ENCODE data around the gene MRPL49. TPM values are rescaled to one million over a fixed set of nuclear protein-coding genes. Genes with fewer than 3 reads are reported as not detected.

MRPL49 gene
- total RNA-seq, 4 donors from 2014 or later, result 48.0 to 68.5 (median 61.7) TPM

DNA sequence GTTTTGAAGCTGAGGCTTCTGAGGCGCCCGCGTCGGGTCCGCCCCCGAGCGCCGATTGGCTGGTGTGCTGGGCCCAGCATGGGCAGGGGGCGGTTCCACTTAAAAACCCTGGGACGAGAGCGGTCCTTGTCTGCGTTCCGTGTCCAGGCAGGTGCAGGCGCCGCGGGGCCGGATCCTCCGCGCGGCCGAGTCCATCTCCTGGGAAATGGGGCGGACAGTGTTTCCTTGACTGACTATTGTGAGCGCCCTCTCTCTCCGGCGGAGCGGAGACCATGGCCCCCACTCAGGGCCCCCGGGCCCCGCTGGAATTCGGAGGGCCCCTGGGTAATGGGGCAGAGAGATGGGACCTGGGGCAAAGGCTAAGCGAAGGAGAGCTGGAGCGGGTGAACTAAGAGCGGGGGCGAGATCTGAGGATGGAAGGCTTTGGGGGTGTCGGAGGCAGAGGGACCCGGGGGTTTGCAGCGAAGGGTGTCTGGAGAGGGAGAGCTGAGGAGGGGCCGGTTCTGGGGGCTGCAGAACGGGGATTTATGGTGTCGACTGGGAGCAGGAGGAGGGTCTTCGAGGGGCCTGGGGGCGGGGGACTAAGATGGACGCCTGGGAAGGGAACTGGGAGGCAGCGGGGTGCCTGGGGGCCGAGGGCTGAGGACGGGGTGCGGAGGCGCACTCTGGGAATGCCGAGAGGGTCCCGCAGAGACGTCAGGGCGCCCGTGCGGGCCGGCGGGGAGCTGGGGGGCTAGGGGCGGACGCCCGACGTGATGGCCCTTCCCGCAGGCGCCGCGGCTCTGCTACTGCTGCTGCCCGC, 10.2 kb upstream of the MRPL49 start, which contains the start of gene TM7SF2:
TSS of gene TM7SF2 (plus strand) at position 129 of the 802 bp plus-strand sequence. CDS start at position 273, 144 bp downstream.
- peak within 1 kb of the TSS; percentile 61 for H3K4me3 ChIP-seq
- DNase-seq (ENCODE audit: low spot score in 2 of 2), result peak; percentile 97 to 98
- peaks cover 26% of the 10 kb centered on the region for H3K36me3 ChIP-seq
- peaks cover 64% of the 10 kb centered on the region for H3K4me1 ChIP-seq
- H3K27me3 ChIP-seq, result no peaks in the 10 kb centered on the region
- no peaks in the 10 kb centered on the region for H3K9me3 ChIP-seq
- WGBS, result 1% methylated on average over 19 of the region's 64 CpGs
- peak within 1 kb of the TSS; percentile 59 for H3K27ac ChIP-seq
- TF ChIP-seq POLR2AphosphoS5 (IDR thresholded peaks at IDR 0.05) (peak in 2 of 3 donors; percentile 20 to 31), POLR2A (IDR thresholded peaks at IDR 0.05) (peak in 1 of 2 donors; percentile 31)
- TF ChIP-seq, protein P1, sequence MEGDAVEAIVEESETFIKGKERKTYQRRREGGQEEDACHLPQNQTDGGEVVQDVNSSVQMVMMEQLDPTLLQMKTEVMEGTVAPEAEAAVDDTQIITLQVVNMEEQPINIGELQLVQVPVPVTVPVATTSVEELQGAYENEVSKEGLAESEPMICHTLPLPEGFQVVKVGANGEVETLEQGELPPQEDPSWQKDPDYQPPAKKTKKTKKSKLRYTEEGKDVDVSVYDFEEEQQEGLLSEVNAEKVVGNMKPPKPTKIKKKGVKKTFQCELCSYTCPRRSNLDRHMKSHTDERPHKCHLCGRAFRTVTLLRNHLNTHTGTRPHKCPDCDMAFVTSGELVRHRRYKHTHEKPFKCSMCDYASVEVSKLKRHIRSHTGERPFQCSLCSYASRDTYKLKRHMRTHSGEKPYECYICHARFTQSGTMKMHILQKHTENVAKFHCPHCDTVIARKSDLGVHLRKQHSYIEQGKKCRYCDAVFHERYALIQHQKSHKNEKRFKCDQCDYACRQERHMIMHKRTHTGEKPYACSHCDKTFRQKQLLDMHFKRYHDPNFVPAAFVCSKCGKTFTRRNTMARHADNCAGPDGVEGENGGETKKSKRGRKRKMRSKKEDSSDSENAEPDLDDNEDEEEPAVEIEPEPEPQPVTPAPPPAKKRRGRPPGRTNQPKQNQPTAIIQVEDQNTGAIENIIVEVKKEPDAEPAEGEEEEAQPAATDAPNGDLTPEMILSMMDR (IDR thresholded peaks at IDR 0.05), result no peak

DNA sequence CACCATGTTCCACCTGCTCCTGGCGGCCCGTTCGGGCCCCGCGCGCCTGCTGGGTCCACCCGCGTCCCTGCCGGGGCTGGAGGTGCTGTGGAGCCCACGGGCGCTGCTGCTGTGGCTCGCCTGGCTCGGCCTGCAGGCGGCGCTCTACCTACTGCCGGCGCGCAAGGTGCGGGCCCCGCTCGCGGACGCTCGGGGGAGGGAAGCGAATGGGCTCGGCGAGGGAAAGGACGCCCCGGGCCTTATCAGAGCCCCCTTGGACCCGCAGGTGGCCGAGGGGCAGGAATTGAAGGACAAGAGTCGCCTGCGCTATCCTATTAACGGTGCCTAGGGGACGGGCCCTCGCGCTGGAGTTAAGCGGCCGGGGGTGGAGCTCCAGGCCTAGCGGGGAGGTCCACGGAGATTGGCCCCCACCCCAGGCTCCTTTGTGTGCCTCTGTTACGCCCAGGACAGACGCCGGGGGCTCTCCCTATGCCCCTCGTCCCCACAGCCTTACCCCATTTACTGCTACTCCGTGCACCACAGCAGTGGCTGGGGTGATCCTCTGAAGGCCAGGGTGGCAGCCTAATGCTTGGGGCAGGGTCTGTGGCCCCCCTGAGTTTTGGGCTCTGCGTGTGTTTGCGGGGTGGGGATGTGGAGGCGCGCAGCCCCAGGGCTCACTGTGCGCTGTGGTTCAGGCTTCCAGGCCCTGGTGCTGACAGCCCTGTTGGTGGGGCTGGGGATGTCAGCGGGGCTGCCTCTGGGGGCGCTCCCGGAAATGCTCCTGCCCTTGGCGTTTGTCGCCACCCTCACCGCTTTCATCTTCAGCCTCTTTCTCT, 9.4 kb upstream of the MRPL49 start:
- peak; percentile 75 to 80 for DNase-seq (ENCODE audit: low spot score in 2 of 2)
- no peaks in the 10 kb centered on the region for H3K9me3 ChIP-seq
- H3K27ac ChIP-seq, result peak overlapping the region; percentile 59
- peak in 1 of 3 donors; percentile 59 for TF ChIP-seq POLR2AphosphoS5 (IDR thresholded peaks at IDR 0.05)
- no peak for TF ChIP-seq POLR2A (IDR thresholded peaks at IDR 0.05)
- no peak for TF ChIP-seq EP300 (IDR thresholded peaks at IDR 0.05)
- TF ChIP-seq, protein P1 (IDR thresholded peaks at IDR 0.05), result peak; percentile 53 to 97
- peak overlapping the region; percentile 61 for H3K4me3 ChIP-seq
- H3K4me1 ChIP-seq, result peaks cover 67% of the 10 kb centered on the region
- 0% methylated on average over 12 of the region's 57 CpGs for WGBS
- H3K36me3 ChIP-seq, result peaks cover 21% of the 10 kb centered on the region
- no peaks in the 10 kb centered on the region for H3K27me3 ChIP-seq

DNA sequence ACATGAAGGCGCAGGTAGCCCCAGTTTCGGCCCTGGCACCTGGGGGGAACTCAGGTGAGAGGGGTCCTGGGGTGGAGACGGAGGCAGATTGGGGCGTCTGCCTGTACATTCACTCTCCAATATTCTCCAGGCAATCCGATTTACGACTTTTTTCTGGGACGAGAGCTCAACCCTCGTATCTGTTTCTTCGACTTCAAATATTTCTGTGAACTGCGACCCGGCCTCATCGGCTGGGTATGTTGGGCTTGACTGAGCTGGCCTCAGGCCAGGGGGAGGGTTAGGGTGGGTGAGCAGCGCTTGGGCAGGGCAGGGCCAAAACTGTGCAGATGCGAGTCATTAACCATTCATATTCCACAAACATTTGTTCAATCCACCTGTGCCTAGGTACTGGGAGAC, 8.8 kb upstream of the MRPL49 start:
- Histone ChIP-seq H3K36me3 (peaks cover 16% of the 10 kb centered on the region), H3K27me3 (no peaks in the 10 kb centered on the region), H3K4me1 (peaks cover 73% of the 10 kb centered on the region), H3K4me3 (peak overlapping the region; percentile 61), H3K27ac (no peak overlapping the region), H3K9me3 (no peaks in the 10 kb centered on the region)
- peak in 1 of 2 donors; percentile 75 for DNase-seq (ENCODE audit: low spot score in 2 of 2)
- 10% methylated on average over 14 of the region's 14 CpGs for WGBS
- no peak for TF ChIP-seq POLR2AphosphoS5 (IDR thresholded peaks at IDR 0.05)
- TF ChIP-seq POLR2A (IDR thresholded peaks at IDR 0.05), result no peak
- TF ChIP-seq, protein P1 (IDR thresholded peaks at IDR 0.05), result no peak
- no peak for TF ChIP-seq EP300 (IDR thresholded peaks at IDR 0.05)

DNA sequence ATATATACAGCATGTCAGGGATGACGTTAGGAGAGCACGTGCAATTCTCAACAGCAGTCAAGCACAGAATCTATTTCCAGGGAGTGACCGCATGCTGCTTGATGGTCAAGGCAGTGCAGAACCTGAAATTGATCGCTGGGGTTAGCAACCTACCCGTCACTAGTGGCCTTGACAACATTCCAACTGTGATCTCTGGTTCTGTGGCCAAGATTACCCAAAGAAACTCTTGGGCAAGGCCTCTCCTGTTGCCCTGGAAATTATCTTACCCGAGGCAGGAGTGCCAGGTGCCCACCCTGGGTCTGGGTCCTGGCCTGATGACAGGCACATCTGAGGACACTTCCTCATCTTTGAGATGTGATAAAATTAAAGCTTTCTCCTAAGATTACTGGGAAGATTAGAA, 8.3 kb upstream of the MRPL49 start:
- 75% methylated on average over 6 of the region's 6 CpGs for WGBS
- Histone ChIP-seq H3K27ac (no peak overlapping the region), H3K4me3 (no peak overlapping the region), H3K36me3 (peaks cover 16% of the 10 kb centered on the region), H3K27me3 (no peaks in the 10 kb centered on the region), H3K9me3 (no peaks in the 10 kb centered on the region), H3K4me1 (peaks cover 76% of the 10 kb centered on the region)
- TF ChIP-seq POLR2AphosphoS5 (IDR thresholded peaks at IDR 0.05) (no peak), POLR2A (IDR thresholded peaks at IDR 0.05) (no peak), EP300 (IDR thresholded peaks at IDR 0.05) (no peak)
- TF ChIP-seq, protein P1 (IDR thresholded peaks at IDR 0.05), result no peak
- no peak for DNase-seq (ENCODE audit: low spot score in 2 of 2)
